ENCODE measurements around the gene FREM1.

DNA sequence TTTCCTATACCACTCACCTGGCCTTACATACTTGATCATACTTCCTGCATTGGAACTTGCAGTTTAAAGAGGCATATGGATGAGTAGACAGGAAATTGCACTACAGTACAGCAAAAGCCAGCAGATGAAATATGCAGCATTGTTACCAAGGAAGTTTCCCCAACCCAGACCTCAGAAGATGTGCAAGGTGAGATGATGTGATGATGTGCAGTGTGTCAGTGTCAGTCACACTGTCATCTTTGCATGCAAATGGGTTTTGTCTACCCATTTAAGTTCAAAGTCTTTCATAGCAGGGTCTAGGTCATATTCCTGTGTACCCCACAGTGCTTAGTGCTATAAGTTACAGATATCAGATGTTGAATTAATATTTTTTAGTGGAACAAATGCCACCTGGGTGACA lies 98.4 kb downstream of the FREM1 start:
- TF ChIP-seq, protein P1, sequence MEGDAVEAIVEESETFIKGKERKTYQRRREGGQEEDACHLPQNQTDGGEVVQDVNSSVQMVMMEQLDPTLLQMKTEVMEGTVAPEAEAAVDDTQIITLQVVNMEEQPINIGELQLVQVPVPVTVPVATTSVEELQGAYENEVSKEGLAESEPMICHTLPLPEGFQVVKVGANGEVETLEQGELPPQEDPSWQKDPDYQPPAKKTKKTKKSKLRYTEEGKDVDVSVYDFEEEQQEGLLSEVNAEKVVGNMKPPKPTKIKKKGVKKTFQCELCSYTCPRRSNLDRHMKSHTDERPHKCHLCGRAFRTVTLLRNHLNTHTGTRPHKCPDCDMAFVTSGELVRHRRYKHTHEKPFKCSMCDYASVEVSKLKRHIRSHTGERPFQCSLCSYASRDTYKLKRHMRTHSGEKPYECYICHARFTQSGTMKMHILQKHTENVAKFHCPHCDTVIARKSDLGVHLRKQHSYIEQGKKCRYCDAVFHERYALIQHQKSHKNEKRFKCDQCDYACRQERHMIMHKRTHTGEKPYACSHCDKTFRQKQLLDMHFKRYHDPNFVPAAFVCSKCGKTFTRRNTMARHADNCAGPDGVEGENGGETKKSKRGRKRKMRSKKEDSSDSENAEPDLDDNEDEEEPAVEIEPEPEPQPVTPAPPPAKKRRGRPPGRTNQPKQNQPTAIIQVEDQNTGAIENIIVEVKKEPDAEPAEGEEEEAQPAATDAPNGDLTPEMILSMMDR (IDR thresholded peaks at IDR 0.05), result no peak
- TF ChIP-seq POLR2A (IDR thresholded peaks at IDR 0.05) (no peak), POLR2AphosphoS5 (IDR thresholded peaks at IDR 0.05) (no peak)
